ENCODE measurements around the gene ASB2.

ASB2 gene

DNA sequence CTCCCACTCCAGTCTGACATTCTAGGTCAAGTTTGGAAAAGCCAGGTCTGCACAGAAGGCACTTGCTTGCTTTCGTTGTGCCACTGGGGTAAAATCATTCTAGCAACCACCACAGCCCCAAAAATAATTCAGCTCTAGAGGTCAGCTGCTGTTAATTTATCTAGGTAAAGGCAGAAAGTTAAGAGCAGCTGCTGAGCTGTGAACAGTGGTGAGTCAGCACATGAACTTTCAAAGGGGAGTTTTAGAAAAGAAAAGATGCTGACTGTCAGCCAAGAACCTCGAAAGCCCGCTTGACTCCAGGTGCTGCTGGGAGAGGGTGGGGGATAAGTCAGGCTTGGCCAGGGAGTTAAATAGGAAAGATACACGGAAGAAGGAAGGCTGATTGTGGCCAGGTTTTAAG, 33.4 kb upstream of the ASB2 start:
- H3K27ac Mint-ChIP-seq: peak overlapping the region; percentile 8

DNA sequence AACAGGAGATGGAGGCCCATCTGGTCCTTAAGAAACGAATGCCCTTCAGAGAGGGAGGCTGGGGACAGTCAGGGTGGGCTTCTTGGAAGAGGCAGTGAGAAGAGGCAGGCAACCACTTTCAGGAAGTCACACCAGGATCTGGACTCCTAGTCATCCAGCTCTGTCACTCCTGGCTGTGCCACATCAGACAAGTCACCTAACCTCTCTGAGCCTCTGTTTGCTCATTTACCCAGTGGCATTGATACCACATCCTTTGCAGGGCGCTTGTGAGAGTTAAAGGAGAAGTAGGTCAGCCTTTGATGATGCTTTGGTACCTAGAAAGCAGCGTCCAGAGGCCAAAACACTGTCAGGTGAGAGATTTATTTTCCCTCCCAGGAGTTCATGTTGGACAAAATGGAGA, 31.9 kb upstream of the ASB2 start:
- no peak overlapping the region for H3K4me3 Mint-ChIP-seq
- no peaks in the 10 kb centered on the region for H3K9me3 Mint-ChIP-seq
- peaks cover 42% of the 10 kb centered on the region for H3K4me1 Mint-ChIP-seq (ENCODE audit: low read depth)
- H3K27ac Mint-ChIP-seq: peak overlapping the region; percentile 8
- DNase-seq: no peak
- H3K36me3 Mint-ChIP-seq (ENCODE audit: low read depth): no peaks in the 10 kb centered on the region
- no peaks in the 10 kb centered on the region for H3K27me3 Mint-ChIP-seq

More for the DNA sequence above, 33.4 kb upstream of the ASB2 start:
- DNase-seq: no peak
- Mint-ChIP-seq H3K36me3 (ENCODE audit: low read depth) (no peaks in the 10 kb centered on the region), H3K9me3 (no peaks in the 10 kb centered on the region), H3K4me3 (no peak overlapping the region), H3K4me1 (ENCODE audit: low read depth) (peaks cover 42% of the 10 kb centered on the region), H3K27me3 (no peaks in the 10 kb centered on the region)

DNA sequence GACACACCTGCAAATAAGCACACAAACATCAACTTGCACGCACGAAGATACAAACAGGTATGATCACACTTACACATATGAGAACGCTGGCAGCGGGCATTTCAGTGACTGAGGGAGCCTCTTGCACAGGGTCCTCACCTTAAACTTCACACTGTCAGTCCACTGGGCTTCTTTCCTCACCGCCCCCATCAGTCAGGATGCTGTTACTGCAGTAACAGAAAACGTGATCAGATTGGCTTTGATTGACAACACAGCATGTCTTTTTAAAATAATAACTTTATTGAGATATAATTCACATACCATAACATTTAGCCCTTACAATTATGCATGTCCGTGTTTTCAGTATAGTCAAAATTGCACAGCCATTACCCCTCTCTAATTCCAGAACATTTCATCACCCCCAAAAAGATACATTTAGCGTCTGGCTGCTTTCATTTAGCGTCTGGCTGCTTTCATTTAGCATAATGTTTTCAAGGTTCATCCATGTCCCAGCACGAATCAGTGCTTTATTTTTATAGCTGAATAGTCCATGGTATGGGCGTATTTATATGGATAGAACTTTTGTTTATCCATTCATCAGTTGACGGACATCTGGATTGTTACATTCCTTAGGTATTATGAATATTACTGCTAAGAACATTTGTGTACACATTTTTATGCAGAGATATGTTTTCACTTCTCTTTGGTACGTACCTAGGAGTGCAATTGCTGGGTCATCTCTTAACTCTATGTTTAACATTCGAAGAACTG, 29.1 kb upstream of the ASB2 start:
- DNase-seq: no peak

DNA sequence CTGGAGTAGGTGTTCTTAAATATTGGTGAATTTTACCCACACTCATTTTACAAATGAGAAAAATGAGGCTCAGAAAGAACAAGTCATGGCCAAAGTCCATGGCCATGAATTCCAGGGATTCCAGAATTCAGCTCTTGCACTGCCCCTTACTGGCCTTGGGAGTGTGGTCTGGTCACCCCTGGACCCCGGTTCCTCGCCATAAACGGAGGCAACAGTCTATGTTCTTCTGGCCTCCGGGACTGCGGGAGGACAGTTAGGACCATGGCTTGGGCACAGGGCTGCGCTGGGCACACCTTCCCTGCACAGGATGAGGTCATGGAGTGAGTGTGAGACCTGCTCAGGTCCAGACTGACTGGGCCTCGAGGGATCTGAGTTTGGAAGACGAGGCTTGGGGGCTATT, 27.6 kb upstream of the ASB2 start:
- no peaks in the 10 kb centered on the region for H3K36me3 Mint-ChIP-seq (ENCODE audit: low read depth)
- no peaks in the 10 kb centered on the region for H3K27me3 Mint-ChIP-seq
- no peaks in the 10 kb centered on the region for H3K9me3 Mint-ChIP-seq
- H3K27ac Mint-ChIP-seq: no peak overlapping the region
- no peak overlapping the region for H3K4me3 Mint-ChIP-seq
- H3K4me1 Mint-ChIP-seq (ENCODE audit: low read depth): peaks cover 29% of the 10 kb centered on the region
- no peak for DNase-seq

More for the DNA sequence above, 29.1 kb upstream of the ASB2 start:
- H3K36me3 Mint-ChIP-seq (ENCODE audit: low read depth): no peaks in the 10 kb centered on the region
- H3K27me3 Mint-ChIP-seq: no peaks in the 10 kb centered on the region
- H3K4me3 Mint-ChIP-seq: no peak overlapping the region
- H3K9me3 Mint-ChIP-seq: no peaks in the 10 kb centered on the region
- H3K4me1 Mint-ChIP-seq (ENCODE audit: low read depth): peaks cover 35% of the 10 kb centered on the region
- no peak overlapping the region for H3K27ac Mint-ChIP-seq

DNA sequence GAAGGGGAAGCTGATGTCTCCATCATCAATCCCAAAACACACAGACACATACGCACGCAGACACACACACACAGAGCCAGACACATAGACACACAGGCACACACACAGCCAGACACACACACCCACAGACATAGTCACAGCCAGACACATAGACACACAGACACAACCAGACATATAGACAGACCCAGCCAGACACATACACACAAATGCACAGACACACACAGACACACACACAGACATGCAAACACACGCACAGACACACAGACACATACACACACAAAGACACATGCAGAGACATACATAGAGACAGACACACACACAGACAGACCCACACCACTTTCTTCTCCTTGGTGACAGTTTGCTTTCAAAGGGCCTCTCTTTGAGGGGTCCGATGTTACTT, 27.0 kb upstream of the ASB2 start:
- no peaks in the 10 kb centered on the region for H3K36me3 Mint-ChIP-seq (ENCODE audit: low read depth)
- no peaks in the 10 kb centered on the region for H3K9me3 Mint-ChIP-seq
- H3K4me3 Mint-ChIP-seq: no peak overlapping the region
- DNase-seq: no peak
- H3K27me3 Mint-ChIP-seq: no peaks in the 10 kb centered on the region
- H3K27ac Mint-ChIP-seq: no peak overlapping the region
- peaks cover 26% of the 10 kb centered on the region for H3K4me1 Mint-ChIP-seq (ENCODE audit: low read depth)

DNA sequence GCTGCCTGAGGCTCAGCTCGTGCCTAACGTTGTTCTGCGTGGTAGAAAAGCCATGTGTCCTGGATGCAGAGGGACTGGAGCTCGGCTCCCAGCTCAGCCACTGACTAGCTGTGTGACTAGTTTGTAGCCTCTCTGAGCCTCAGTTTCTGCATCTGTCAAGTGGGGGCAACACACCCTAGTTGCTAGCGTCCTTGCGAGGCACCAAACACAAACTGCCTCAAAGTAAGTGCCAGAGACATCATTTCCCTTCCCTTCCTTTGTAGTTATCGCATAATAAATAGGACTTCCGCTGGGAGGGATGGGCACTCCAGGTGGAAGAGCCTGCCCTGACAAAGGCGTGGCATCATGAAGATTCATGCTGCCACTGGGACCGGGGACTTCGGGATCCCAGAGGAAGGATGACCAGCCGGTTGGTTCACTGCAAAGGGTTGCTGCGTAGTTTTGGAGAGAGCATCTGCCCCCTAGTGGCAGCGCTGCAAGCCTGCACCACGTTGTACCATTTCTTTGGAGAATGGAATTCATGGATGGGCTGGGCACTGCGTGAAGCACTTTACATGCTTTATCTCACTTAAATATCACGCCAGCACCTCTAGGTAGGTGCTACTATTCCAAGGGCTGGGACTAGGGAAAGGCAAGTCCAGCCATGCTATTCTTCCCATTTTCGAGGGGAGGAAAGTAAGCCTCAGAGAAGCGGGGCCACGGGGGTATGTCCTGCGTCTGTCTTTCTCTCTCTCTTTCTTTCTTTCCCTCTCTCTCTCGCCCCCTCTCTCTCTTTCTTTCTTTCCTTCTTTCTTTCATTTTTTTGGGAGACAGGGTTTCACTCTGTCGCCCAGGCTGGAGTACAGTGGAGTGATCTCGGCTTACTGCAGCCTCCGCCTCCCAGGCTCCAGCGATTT, 25.4 kb upstream of the ASB2 start:
- no peaks in the 10 kb centered on the region for H3K9me3 Mint-ChIP-seq
- peaks cover 33% of the 10 kb centered on the region for H3K4me1 Mint-ChIP-seq (ENCODE audit: low read depth)
- peak; percentile 79 for DNase-seq
- H3K36me3 Mint-ChIP-seq (ENCODE audit: low read depth): no peaks in the 10 kb centered on the region
- H3K27ac Mint-ChIP-seq: peak overlapping the region; percentile 56
- no peak overlapping the region for H3K4me3 Mint-ChIP-seq
- no peaks in the 10 kb centered on the region for H3K27me3 Mint-ChIP-seq

DNA sequence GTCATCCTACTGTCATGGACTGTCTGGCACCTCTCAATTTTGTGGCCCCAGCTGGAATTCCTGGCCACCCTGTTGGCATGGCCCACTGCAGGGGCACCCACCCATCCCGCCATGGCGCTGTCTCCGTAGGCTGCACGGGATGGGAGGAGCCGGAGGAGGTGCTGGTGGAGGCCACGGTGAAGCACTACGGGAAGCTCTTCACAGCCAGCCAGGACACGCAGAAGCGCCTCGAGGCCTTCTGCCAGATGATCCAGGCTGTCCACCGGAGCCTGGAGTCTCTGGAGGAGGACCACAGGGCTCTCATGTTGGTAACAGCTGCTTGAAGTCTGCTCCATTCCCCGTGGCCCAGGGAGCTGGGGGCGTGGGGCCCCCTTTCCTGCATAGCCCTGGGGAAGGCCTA, 24.6 kb upstream of the ASB2 start:
- Mint-ChIP-seq H3K9me3 (no peaks in the 10 kb centered on the region), H3K4me3 (no peak overlapping the region), H3K36me3 (ENCODE audit: low read depth) (no peaks in the 10 kb centered on the region), H3K27ac (no peak overlapping the region), H3K4me1 (ENCODE audit: low read depth) (peaks cover 36% of the 10 kb centered on the region), H3K27me3 (no peaks in the 10 kb centered on the region)
- DNase-seq: no peak

DNA sequence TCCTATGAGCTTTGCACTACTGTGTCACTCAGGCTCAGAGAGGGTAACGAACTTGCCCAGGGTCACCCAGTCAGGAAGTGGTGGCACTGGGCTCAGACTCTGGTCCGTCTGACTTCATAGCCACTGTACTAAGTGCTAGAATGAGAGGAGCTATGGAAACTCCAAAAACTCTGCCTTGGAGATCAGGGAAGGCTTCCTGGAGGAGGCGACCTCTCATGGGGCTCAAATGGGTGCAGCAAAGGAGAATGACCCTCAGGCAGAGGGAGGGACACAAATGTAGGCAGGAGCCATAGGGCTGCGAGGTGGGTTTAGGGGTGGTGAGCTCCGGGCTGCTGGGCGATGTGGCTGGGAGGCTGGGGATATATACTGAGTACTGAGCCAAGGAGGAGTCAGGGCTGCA, 23.9 kb upstream of the ASB2 start:
- no peak for DNase-seq
- no peak overlapping the region for H3K4me3 Mint-ChIP-seq
- peaks cover 42% of the 10 kb centered on the region for H3K4me1 Mint-ChIP-seq (ENCODE audit: low read depth)
- no peaks in the 10 kb centered on the region for H3K36me3 Mint-ChIP-seq (ENCODE audit: low read depth)
- no peaks in the 10 kb centered on the region for H3K9me3 Mint-ChIP-seq
- no peak overlapping the region for H3K27ac Mint-ChIP-seq
- H3K27me3 Mint-ChIP-seq: no peaks in the 10 kb centered on the region

DNA sequence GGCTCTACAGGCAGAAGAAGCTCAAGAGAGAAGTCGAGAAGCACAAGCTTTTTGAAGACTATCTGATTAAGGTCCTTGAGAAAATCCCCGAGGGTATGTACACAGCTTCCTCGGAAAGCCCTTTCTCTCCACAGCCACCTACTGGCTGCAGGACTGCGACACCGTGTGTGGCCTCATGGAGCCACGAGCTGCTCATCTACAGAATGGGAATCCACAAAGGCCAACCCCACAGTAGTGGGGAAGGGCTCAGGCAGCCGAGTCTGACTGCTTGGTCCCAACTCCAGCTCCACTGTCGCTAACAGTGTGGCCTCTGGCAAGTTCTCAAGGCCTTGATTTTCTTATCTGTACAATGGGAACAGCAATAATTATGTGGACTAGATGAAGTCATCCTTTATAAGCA, 23.2 kb upstream of the ASB2 start:
- Mint-ChIP-seq H3K4me1 (ENCODE audit: low read depth) (peaks cover 49% of the 10 kb centered on the region), H3K27ac (peak overlapping the region; percentile 22), H3K9me3 (no peaks in the 10 kb centered on the region), H3K4me3 (no peak overlapping the region), H3K36me3 (ENCODE audit: low read depth) (no peaks in the 10 kb centered on the region), H3K27me3 (no peaks in the 10 kb centered on the region)
- DNase-seq: no peak

DNA sequence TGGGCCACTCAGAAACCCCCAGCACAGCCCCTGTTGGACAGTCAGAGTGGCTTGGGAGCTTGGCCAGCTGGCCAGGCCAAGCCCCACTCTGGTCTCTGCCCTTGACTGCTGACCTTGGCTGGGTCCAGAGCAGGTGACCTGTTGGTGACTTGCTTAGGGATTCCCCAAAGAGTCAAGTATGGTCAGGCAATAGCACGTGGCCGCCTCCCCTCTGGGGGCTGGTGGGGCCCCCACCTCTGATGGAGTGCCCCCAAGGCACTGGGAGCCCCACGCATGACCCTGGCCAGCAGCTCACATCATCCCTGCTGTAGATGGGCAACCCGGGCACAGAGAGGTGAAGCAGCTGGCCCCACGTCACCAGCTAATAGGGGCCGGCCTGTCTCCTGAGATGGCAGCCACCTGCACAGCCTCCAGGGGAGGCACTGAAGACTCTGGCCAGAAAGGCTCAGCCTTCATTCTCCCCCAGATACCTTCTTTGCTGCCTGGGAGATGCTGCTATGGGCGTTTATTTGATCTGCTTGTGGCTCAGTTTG, 22.6 kb upstream of the ASB2 start:
- no peaks in the 10 kb centered on the region for H3K27me3 Mint-ChIP-seq
- no peaks in the 10 kb centered on the region for H3K9me3 Mint-ChIP-seq
- no peak for DNase-seq
- H3K27ac Mint-ChIP-seq: peak overlapping the region; percentile 22
- H3K36me3 Mint-ChIP-seq (ENCODE audit: low read depth): no peaks in the 10 kb centered on the region
- no peak overlapping the region for H3K4me3 Mint-ChIP-seq
- peaks cover 56% of the 10 kb centered on the region for H3K4me1 Mint-ChIP-seq (ENCODE audit: low read depth)

DNA sequence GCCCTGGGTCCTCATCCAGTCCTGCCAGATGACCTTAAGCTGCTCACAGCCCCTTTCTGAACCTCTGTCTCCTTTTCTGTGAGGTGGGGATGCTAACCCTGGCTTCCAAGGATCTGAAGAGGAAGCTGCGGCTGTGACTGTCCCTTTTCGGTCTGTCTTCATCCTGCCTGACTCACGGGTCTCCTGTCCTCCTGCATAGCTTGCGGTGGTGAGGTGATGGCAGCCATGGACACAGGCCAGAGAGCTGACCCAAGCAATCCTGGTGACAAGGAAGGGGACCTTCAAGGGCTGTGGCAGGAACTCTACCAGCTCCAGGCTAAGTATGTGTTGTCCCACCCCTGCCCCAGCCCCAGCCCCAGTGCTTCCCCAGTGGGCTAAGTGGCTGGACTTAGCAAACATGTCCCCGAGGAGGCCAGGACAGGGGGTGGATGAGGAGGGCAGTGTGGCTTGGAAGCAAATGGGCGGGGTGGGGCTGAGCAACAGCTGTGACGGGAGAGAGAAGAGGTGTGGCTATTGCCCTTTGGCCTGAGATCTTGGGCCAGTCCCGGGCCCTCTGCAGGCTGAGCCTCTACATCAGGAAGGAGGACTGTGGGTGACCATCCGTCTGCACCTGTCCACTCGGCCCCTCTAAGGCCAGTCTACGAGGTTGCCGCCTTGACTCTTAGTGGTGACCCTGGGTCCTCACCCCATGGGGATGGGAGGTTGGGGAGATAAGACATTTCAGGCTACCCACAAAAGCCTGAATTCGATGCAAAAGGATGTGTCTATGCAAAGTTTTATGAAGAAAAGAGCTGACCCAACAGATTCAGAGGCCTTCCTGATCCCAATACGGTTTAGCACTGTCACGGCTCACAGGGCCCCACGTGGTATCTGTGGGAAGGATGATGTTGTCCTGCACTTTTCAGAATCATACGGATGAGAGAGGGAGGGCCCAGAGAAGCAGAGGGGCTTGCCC, 21.8 kb upstream of the ASB2 start:
- peak overlapping the region; percentile 33 for H3K27ac Mint-ChIP-seq
- DNase-seq: no peak
- no peaks in the 10 kb centered on the region for H3K36me3 Mint-ChIP-seq (ENCODE audit: low read depth)
- H3K9me3 Mint-ChIP-seq: no peaks in the 10 kb centered on the region
- no peak overlapping the region for H3K4me3 Mint-ChIP-seq
- H3K4me1 Mint-ChIP-seq (ENCODE audit: low read depth): peaks cover 59% of the 10 kb centered on the region
- no peaks in the 10 kb centered on the region for H3K27me3 Mint-ChIP-seq

DNA sequence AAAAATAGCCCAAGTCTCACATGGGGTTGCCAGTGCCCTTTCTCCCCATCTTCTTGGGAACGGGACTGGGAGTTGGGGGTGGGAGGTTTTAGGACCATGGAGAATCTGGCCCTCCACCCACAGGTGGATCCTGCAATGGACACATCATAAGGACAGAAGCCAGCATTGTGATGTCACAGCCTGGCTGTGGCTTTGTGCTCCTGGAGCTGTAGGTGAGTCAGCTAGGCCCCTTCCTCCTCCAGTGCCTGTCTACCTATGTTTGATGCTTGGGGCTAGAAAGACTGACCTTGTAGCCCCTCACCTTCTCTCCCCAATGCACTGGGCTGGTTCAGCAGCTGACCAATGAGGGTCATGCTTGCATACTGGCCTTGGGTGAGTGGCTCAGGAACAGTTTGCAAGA, 20.7 kb upstream of the ASB2 start, which contains the start of gene CCDC197:
Gene CCDC197, plus strand, starts transcription at position 220 of the 400 bp plus-strand sequence. CDS start 831 bp downstream, outside the sequence.
- no peaks in the 10 kb centered on the region for H3K36me3 Mint-ChIP-seq (ENCODE audit: low read depth)
- H3K27ac Mint-ChIP-seq: peak within 1 kb of the TSS; percentile 84
- DNase-seq: no peak
- H3K4me3 Mint-ChIP-seq: no peak within 1 kb of the TSS
- no peaks in the 10 kb centered on the region for H3K27me3 Mint-ChIP-seq
- H3K4me1 Mint-ChIP-seq (ENCODE audit: low read depth): peaks cover 60% of the 10 kb centered on the region
- no peaks in the 10 kb centered on the region for H3K9me3 Mint-ChIP-seq

DNA sequence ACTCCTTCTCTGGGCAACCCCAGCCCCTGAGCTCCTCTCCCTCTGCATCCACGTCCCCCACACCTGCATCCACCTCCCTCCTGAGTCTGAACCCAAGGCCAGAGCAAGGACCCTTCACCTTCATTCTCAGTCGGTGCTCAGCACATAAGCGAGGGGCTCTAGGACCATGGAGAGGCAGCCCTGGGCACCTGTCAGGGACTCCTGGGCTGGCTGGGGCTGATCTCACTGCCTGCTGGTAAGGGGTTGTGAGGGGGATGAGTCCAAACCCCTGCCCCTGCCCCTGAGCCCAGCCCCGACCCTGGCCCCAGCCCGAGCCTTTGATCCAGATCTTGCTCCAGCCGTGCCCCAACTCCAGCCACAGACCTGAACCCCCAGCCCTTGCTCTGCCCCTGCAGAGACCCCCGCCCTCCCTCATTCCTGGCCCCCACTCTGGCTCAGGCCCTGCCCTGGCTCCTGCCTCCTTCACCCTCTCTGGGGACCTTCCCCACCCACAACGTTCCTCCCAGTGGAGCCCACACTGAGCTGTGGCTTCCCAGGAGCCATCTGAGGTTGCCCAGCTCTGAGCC, 19.8 kb upstream of the ASB2 start:
- H3K4me1 Mint-ChIP-seq (ENCODE audit: low read depth): peaks cover 59% of the 10 kb centered on the region
- no peaks in the 10 kb centered on the region for H3K36me3 Mint-ChIP-seq (ENCODE audit: low read depth)
- H3K4me3 Mint-ChIP-seq: no peak overlapping the region

More for the DNA sequence above, 19.8 kb upstream of the ASB2 start:
- no peaks in the 10 kb centered on the region for H3K9me3 Mint-ChIP-seq
- peak overlapping the region; percentile 84 for H3K27ac Mint-ChIP-seq
- H3K27me3 Mint-ChIP-seq: no peaks in the 10 kb centered on the region
- no peak for DNase-seq

All from activated T-cell treated with anti-CD3 and anti-CD28 coated beads, Interleukin-2, amount 50 U/mL, for 24 hours (primary cell).